ENCODE measurements around the gene LRP6. TPM values are rescaled to one million over a fixed set of nuclear protein-coding genes. Genes with fewer than 3 reads are reported as not detected.

LRP6 gene
- polyA plus RNA-seq, 1 donor (not counting 4 experiments of a cell fraction or from before 2014, with no cell fraction given) = 13.0 TPM

GRCh38 chr12:12200363-12200762 lies 66.5 kb downstream of the LRP6 start:
- Histone ChIP-seq H2AFZ (ENCODE audit: control insufficient read depth, low read length) (no peak overlapping the region), H3K4me2 (ENCODE audit: control insufficient read depth, extremely low read depth, insufficient read depth, low read depth, low read length) (no peak overlapping the region), H3K79me2 (ENCODE audit: control insufficient read depth, insufficient read depth, low read length) (no peaks in the 10 kb centered on the region), H3K4me3 (ENCODE audit: control insufficient read depth in 2 of 3, extremely low read depth in 1 of 3, insufficient read depth in 2 of 3, low read depth in 1 of 3, low read length in 3 of 3) (no peak overlapping the region), H3K4me1 (ENCODE audit: control insufficient read depth, extremely low read depth, insufficient read depth, low read length) (no peaks in the 10 kb centered on the region), H3K9me1 (ENCODE audit: control insufficient read depth, extremely low read depth, insufficient read depth, low read length) (no peaks in the 10 kb centered on the region), H3K9ac (ENCODE audit: control insufficient read depth, extremely low read depth, insufficient read depth, low read length) (no peak overlapping the region), H3K36me3 (ENCODE audit: control insufficient read depth in 2 of 2, extremely low read depth in 1 of 2, insufficient read depth in 2 of 2, low read length in 2 of 2) (peaks cover 0 to 2% of the 10 kb centered on the region in 2 experiments), H3K27ac (ENCODE audit: control insufficient read depth, insufficient read depth, low read length) (no peak overlapping the region), H4K20me1 (ENCODE audit: control insufficient read depth, extremely low read depth, insufficient read depth, low read length) (no peaks in the 10 kb centered on the region), H3K27me3 (ENCODE audit: control insufficient read depth, extremely low read depth, insufficient read depth, low read length) (no peaks in the 10 kb centered on the region), H3K9me3 (ENCODE audit: control insufficient read depth, low read depth, low read length) (no peaks in the 10 kb centered on the region)
- TF ChIP-seq EZH2 (IDR thresholded peaks at IDR 0.05; ENCODE audit: low read length) (no peak), CTCF (optimal IDR thresholded peaks at IDR 0.05 in 1 of 3, IDR thresholded peaks at IDR 0.05 in 1 of 3, conservative IDR thresholded peaks at IDR 0.05 in 1 of 3; ENCODE audit: extremely low read depth in 1 of 3, insufficient read depth in 2 of 3, low read length in 3 of 3) (no peak)
- no peak for DNase-seq (ENCODE audit: low read depth, low spot score)
- dilution Hi-C loops (cut with MboI; ENCODE audit: extremely low pct_ligation_motif_present, low sequenced_read_pairs) = no loop called here
- FAIRE-seq = no peak

DNA sequence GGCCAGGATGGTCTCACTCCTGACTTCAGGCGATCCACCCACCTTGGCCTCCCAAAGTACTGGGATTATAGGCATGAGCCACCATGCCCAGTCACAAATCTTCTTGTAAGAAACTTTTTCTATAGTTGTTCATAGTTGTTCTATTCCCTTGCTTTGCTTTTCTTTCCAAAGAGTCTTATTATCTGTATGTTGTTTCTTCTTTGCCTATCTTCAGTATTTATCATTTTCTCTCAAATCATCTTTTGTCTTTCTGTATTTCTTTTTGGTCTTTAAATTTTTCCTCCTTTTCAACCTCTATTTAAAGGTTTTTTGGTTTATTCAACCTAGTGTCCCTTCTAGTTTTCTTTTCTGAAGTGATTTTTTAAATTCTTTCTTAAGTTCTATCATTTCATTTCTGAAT lies 68.7 kb downstream of the LRP6 start:
- Histone ChIP-seq H3K27ac (ENCODE audit: control insufficient read depth, insufficient read depth, low read length) (no peak overlapping the region), H3K9ac (ENCODE audit: control insufficient read depth, extremely low read depth, insufficient read depth, low read length) (no peak overlapping the region), H3K4me1 (ENCODE audit: control insufficient read depth, extremely low read depth, insufficient read depth, low read length) (no peaks in the 10 kb centered on the region), H3K9me1 (ENCODE audit: control insufficient read depth, extremely low read depth, insufficient read depth, low read length) (no peaks in the 10 kb centered on the region), H3K9me3 (ENCODE audit: control insufficient read depth, low read depth, low read length) (no peaks in the 10 kb centered on the region), H3K36me3 (ENCODE audit: control insufficient read depth in 2 of 2, extremely low read depth in 1 of 2, insufficient read depth in 2 of 2, low read length in 2 of 2) (peaks cover 0 to 2% of the 10 kb centered on the region in 2 experiments), H2AFZ (ENCODE audit: control insufficient read depth, low read length) (no peak overlapping the region), H3K79me2 (ENCODE audit: control insufficient read depth, insufficient read depth, low read length) (peaks cover 2% of the 10 kb centered on the region), H3K4me2 (ENCODE audit: control insufficient read depth, extremely low read depth, insufficient read depth, low read depth, low read length) (no peak overlapping the region), H3K27me3 (ENCODE audit: control insufficient read depth, extremely low read depth, insufficient read depth, low read length) (no peaks in the 10 kb centered on the region), H4K20me1 (ENCODE audit: control insufficient read depth, extremely low read depth, insufficient read depth, low read length) (no peaks in the 10 kb centered on the region), H3K4me3 (ENCODE audit: control insufficient read depth in 2 of 3, extremely low read depth in 1 of 3, insufficient read depth in 2 of 3, low read depth in 1 of 3, low read length in 3 of 3) (no peak overlapping the region)
- TF ChIP-seq CTCF (optimal IDR thresholded peaks at IDR 0.05 in 1 of 3, IDR thresholded peaks at IDR 0.05 in 1 of 3, conservative IDR thresholded peaks at IDR 0.05 in 1 of 3; ENCODE audit: extremely low read depth in 1 of 3, insufficient read depth in 2 of 3, low read length in 3 of 3) = no peak
- no peak for FAIRE-seq
- no peak for DNase-seq (ENCODE audit: low read depth, low spot score)
- dilution Hi-C loops (cut with MboI; ENCODE audit: extremely low pct_ligation_motif_present, low sequenced_read_pairs) = no loop called here
